Pancreas (tissue), 10 donors: Measurements from ENCODE around the gene ANKRD9. TPM values are rescaled to one million over a fixed set of nuclear protein-coding genes. Genes with fewer than 3 reads are reported as not detected.
A peak's percentile ranks its signal among the peaks of the same experiment; 100 is the strongest.

Experiments used
- ATAC-seq, 4 donors: fragments of 200-7000 bp; cut with Tn5 transposase; one replicate each; pipeline versions ENCODE4 v1.8.0 to v1.9.1; 2020; ENCODE audit warnings: mild to moderate bottlenecking in 4 of 4, moderate library complexity in 4 of 4
- DNase-seq, 6 donors: peaks; one replicate each; pipeline ENCODE4 v3.0.0-alpha.2; 2020
- FAIRE-seq: peaks from 2 replicates; lab custom pipeline; 2012; peaks lifted over from hg19 to GRCh38; lab: Jason Lieb, UNC
- H3K27ac ChIP-seq, 4 donors: fragments of 200-600 bp; sonication (generic); 1 replicate in 3 of 4; 2 replicates in 1 of 4; pipeline versions ENCODE4 v1.5.0 to v1.8.0; 2020
- H3K27me3 ChIP-seq, 4 donors: fragments of 200-600 bp; one replicate each; pipeline ENCODE4 v1.8.0; 2021
- H3K36me3 ChIP-seq, 3 donors: fragments of 200-600 bp; sonication (generic) in 1 of 3; one replicate each; pipeline versions ENCODE4 v1.5.0 to v1.8.0; 2020 to 2021
- H3K4me1 ChIP-seq, 3 donors: fragments of 200-600 bp; one replicate each; pipeline ENCODE4 v1.8.0; 2021
- H3K4me3 ChIP-seq, 4 donors: fragments of 200-600 bp; sonication (generic) in 2 of 4; one replicate each; pipeline versions ENCODE4 v1.5.0 to v1.8.0; 2020 to 2021
- H3K9me3 ChIP-seq, 4 donors: fragments of 200-600 bp; one replicate each; pipeline ENCODE4 v1.8.0; 2021
- CTCF ChIP-seq, 4 donors: fragments of 200-600 bp; sonication (generic) in 3 of 4; IDR thresholded peaks; one replicate each; pipeline versions ENCODE4 v1.5.0 to v1.8.0; 2021; ENCODE audit warnings: antibody characterized with exemption in 4 of 4
- WGBS, 2 donors: extraction: QIAGEN DNeasy Blood & Tissue Kit; methylation state at CpG; one replicate each; pipeline ENCODE4 v1.1.7; 2013; 5-methylcytosine and 5-hydroxymethylcytosine counted together
- intact Hi-C, 3 donors: fragments of 100-400 bp; cut with DNase I; formaldehyde crosslinking; loops; one replicate each; pipeline versions ENCODE4 v1.11.1 to v1.14.2; 2022
- polyA plus RNA-seq, 2 donors: library from polyadenylated mRNA; stranded (reverse); fragments of 200-250 nt; gene quantifications; one replicate each; pipeline ENCODE4 v1.2.3, GENCODE V29; 2013
- total RNA-seq, 6 donors: library from RNA; stranded (reverse); fragmentation: NEBNext Ultra II Directional in 4 of 6; extraction: Animal tissue kit (Norgen Biotek cat#: 25700) in 4 of 6; gene quantifications; one replicate each; pipeline versions ENCODE4 v1.2.1 to v1.2.4, GENCODE V29; 2021 to 2023
- donor health status: healthy with polysubstance abuse.
- donor health status: DM: no; HTN: no; CAD: no; lungs with moderate emphysema.
- donor health status: DM: no; HTN: no; CAD: no.
- donor health status: control.
- donor health status: control.
- donor health status: Bipolar disorder and iron deficiency.
- donor health status: DM: yes; HTN: yes; CAD: no.
- donor health status: DM: no; HTN: no; CAD: no.
- donor health status: DM: no; HTN: no; CAD: no.
- donor health status: DM: yes; HTN: yes; CAD: no.

The ANKRD9 gene
- total and polyA plus RNA-seq, 8 donors: 5.4 to 14.4 (median 8.5) TPM

GRCh38 chr14:102503641-102504327, 5.8 kb downstream of the ANKRD9 start:
- FAIRE-seq (no peak), ATAC-seq (peak in 2 of 4 donors; percentile 9 to 35), DNase-seq (no peak)
- Histone ChIP-seq H3K27me3 (no peaks in the 10 kb centered on the region), H3K27ac (peak overlapping the region in 1 of 4 donors; percentile 6), H3K9me3 (no peaks in the 10 kb centered on the region), H3K36me3 (no peaks in the 10 kb centered on the region), H3K4me1 (peaks cover 0 to 1% (median 0%) of the 10 kb centered on the region in 3 donors), H3K4me3 (no peak overlapping the region)
- no peak for TF ChIP-seq CTCF (IDR thresholded peaks at IDR 0.05)
- WGBS, 2 donors: 64 to 69% methylated on average over 12 of the region's 12 CpGs
- intact Hi-C loops: no loop called here

- WGBS, 2 donors: 96 to 97% methylated on average over 10 of the region's 10 CpGs
- TF ChIP-seq CTCF (IDR thresholded peaks at IDR 0.05): no peak
Measured at GRCh38 chr14:102502571-102502970, 7.0 kb downstream of the ANKRD9 start.

GRCh38 chr14:102501751-102502315, 7.7 kb downstream of the ANKRD9 start:
- Histone ChIP-seq H3K4me3 (no peak overlapping the region), H3K36me3 (peaks cover 0 to 7% (median 0%) of the 10 kb centered on the region in 3 donors), H3K4me1 (no peaks in the 10 kb centered on the region), H3K27me3 (no peaks in the 10 kb centered on the region), H3K27ac (no peak overlapping the region), H3K9me3 (no peaks in the 10 kb centered on the region)
- no peak for TF ChIP-seq CTCF (IDR thresholded peaks at IDR 0.05)
- no peak for ATAC-seq
- peak in 1 of 6 donors; percentile 19 for DNase-seq
- WGBS, 2 donors: 91 to 93% methylated on average over 20 of the region's 20 CpGs
- no peak for FAIRE-seq
- intact Hi-C loops: no loop called here

More at GRCh38 chr14:102502571-102502970, 7.0 kb downstream of the ANKRD9 start:
- intact Hi-C loops: no loop called here
- H3K36me3 ChIP-seq: peaks cover 0 to 7% (median 0%) of the 10 kb centered on the region in 3 donors
- H3K9me3 ChIP-seq: no peaks in the 10 kb centered on the region
- H3K4me3 ChIP-seq: no peak overlapping the region
- no peak overlapping the region for H3K27ac ChIP-seq
- DNase-seq: no peak
- ATAC-seq: no peak
- no peaks in the 10 kb centered on the region for H3K4me1 ChIP-seq
- no peak for FAIRE-seq
- no peaks in the 10 kb centered on the region for H3K27me3 ChIP-seq

GRCh38 chr14:102500713-102501112, 8.9 kb downstream of the ANKRD9 start:
- WGBS, 2 donors: 81 to 93% methylated on average over 3 of the region's 3 CpGs
- Histone ChIP-seq H3K36me3 (peaks cover 0 to 7% (median 0%) of the 10 kb centered on the region in 3 donors), H3K9me3 (no peaks in the 10 kb centered on the region), H3K4me1 (no peaks in the 10 kb centered on the region), H3K27ac (peak overlapping the region in 2 of 4 donors; percentile 41 to 58), H3K27me3 (no peaks in the 10 kb centered on the region), H3K4me3 (no peak overlapping the region)
- no peak for TF ChIP-seq CTCF (IDR thresholded peaks at IDR 0.05)
- no peak for DNase-seq
- no peak for ATAC-seq
- FAIRE-seq: no peak
- intact Hi-C loops: no loop called here
